ENCODE measurements around the gene PCBP3. TPM values are rescaled to one million over a fixed set of nuclear protein-coding genes. Genes with fewer than 3 reads are reported as not detected.
"Not testable (repeated sequence)": the region's sequence is repeated elsewhere in the genome, so short reads cannot be mapped to it uniquely, and the experiment has no call there.

PCBP3 gene
- polyA plus RNA-seq, 1 donor from 2014 or later = 1.4 TPM

DNA sequence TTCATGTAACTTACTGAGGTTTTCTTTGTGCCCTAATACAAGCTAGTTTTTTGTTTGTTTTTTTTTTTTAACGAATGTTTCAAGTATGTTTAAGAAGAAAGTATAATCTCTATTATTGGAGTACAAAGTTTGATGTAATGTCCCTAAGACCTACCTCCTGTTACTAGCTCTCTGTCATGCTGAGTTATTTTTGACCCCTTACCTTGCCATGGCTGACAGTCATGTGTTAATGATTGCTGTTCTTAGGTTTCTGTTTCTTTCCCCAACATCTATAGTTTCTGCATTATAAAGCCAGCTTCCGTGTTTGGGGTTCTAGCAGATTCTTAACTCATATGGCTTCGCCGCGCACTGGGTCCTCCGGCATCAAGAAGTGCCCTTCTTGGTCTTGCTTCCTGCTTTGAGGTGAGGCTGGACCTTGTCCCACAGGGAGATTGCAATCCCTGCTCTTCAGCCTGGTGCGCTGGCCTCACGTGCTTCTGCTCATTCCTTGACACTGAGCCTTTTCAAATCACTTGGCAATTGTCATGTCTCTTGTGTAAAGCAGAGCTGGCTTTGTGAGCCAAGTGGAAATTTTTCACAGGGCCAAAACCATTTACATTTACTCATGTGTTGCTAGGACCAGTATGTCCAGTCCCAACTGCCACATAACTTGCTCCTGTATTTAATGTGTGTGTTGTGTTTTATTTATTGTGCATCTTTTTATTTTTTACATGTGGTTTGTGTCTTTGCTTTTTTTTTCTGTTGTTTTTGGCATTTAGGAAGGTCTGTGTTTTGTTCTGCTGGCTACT, 203.0 kb downstream of the PCBP3 start:
- Mint-ChIP-seq H3K27me3 (peaks cover 4% of the 10 kb centered on the region), H3K36me3 (no peaks in the 10 kb centered on the region), H3K9me3 (peaks cover under 1 to 11% (median 5%) of the 10 kb centered on the region in 3 donors), H3K4me3 (peak overlapping the region in 1 of 4 donors; percentile 69), H3K4me1 (peaks cover 0 to 1% (median 0%) of the 10 kb centered on the region in 3 donors), H3K27ac (no peak overlapping the region)

- no peaks in the 10 kb centered on the region for H3K36me3 Mint-ChIP-seq
- peaks cover 0 to 3% (median 0%) of the 10 kb centered on the region in 3 donors for H3K4me1 Mint-ChIP-seq
- H3K9me3 Mint-ChIP-seq = peaks cover 0 to 3% (median 0%) of the 10 kb centered on the region in 3 donors
- H3K4me3 Mint-ChIP-seq = no peak overlapping the region
- H3K27me3 Mint-ChIP-seq = peaks cover 4% of the 10 kb centered on the region
- H3K27ac Mint-ChIP-seq = no peak overlapping the region
These were observed 204.3 kb downstream of the PCBP3 start for GRCh38 chr21:45847870-45848269.

DNA sequence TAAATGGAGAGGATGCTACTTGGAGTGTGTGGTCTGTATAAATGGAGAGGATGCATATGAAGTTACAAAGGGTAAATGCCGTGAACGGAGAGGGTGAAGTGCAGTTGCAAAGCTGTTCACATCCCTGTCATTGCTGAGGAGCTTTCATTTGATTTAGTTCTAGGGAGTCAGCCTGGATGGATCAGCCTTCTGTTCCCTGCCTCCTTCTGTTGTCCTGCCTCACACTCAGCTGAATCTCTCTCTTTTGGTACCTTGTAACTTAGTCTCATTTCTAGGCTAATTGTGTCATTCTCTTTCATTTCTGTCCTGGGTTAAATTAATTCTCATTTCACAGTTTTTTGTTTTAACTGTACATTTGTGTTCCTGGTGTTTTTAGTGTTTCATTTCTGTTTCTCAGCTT, 204.8 kb downstream of the PCBP3 start:
- H3K4me1 Mint-ChIP-seq = peaks cover 0 to 3% (median 0%) of the 10 kb centered on the region in 3 donors
- no peak overlapping the region for H3K27ac Mint-ChIP-seq
- peaks cover 0 to 1% (median 0%) of the 10 kb centered on the region in 3 donors for H3K9me3 Mint-ChIP-seq
- H3K36me3 Mint-ChIP-seq = no peaks in the 10 kb centered on the region
- H3K4me3 Mint-ChIP-seq = no peak overlapping the region
- peaks cover 4% of the 10 kb centered on the region for H3K27me3 Mint-ChIP-seq

GRCh38 chr21:45848805-45849204, 205.3 kb downstream of the PCBP3 start:
- H3K27ac Mint-ChIP-seq = no peak overlapping the region
- H3K4me1 Mint-ChIP-seq = peaks cover 0 to 3% (median 0%) of the 10 kb centered on the region in 3 donors
- H3K9me3 Mint-ChIP-seq = peaks cover 0 to 1% (median 0%) of the 10 kb centered on the region in 3 donors
- no peaks in the 10 kb centered on the region for H3K36me3 Mint-ChIP-seq
- peaks cover 4% of the 10 kb centered on the region for H3K27me3 Mint-ChIP-seq
- H3K4me3 Mint-ChIP-seq = no peak overlapping the region

DNA sequence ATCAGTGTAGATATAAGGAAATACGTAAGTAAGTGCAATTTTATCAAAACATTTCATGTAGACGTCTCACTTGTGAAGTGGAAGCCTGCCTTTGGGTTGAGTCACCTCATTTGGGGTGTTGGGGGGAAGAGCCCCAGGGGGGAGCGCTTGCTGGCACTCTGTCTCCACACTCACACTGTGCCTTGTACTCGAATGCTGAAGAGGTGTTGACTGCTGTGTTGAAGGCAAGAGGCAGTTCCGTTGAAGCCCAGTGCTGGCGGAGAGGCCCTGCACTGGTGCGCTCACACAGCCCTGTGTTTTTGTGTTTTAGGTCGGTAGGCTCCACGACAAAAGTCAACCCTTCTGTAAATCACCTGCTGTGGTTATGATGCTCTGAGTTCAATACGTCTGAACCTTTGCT, 206.1 kb downstream of the PCBP3 start:
- Mint-ChIP-seq H3K4me1 (peaks cover 0 to 3% (median 0%) of the 10 kb centered on the region in 3 donors), H3K36me3 (no peaks in the 10 kb centered on the region), H3K27ac (no peak overlapping the region), H3K9me3 (peaks cover 0 to 1% (median 0%) of the 10 kb centered on the region in 3 donors), H3K27me3 (peaks cover 7% of the 10 kb centered on the region), H3K4me3 (no peak overlapping the region)

- Mint-ChIP-seq H3K27me3 (peaks cover 8% of the 10 kb centered on the region), H3K4me1 (peaks cover 0 to 3% (median 0%) of the 10 kb centered on the region in 3 donors), H3K27ac (no peak overlapping the region), H3K9me3 (peaks cover 0 to 1% (median 0%) of the 10 kb centered on the region in 3 donors), H3K36me3 (no peaks in the 10 kb centered on the region), H3K4me3 (no peak overlapping the region)
These were observed 206.7 kb downstream of the PCBP3 start for GRCh38 chr21:45850181-45850580.

- not testable (repeated sequence) for H3K27ac Mint-ChIP-seq, H3K36me3 Mint-ChIP-seq, H3K27me3 Mint-ChIP-seq, H3K4me1 Mint-ChIP-seq, H3K4me3 Mint-ChIP-seq, H3K9me3 Mint-ChIP-seq
These were observed 208.9 kb downstream of the PCBP3 start for GRCh38 chr21:45852386-45852785.

DNA sequence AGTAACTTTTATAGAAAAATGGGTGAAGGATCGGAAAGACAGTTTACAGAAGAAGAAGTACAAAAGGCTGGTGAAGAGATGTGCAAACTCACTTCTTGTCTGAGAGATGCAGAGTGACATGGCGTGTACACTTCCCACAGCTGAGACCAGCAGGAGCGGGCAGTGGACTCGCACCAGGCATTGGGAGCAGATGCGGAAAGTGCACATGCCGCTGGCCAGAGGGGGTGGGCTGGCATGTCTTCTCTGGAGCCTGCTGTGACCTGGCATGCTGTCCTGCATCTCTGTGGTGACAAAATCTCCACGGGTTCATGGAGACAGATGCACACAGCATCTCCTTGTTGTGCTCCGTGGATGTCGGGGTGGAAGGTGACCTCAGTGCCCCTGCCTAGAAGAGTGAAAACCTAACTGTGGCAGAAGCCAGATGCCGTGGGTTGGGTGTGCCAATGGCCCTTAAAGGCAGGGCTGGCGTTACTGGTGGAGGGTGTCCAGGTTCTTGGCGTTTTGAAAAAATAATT, 209.4 kb downstream of the PCBP3 start:
- H3K27ac Mint-ChIP-seq = no peak overlapping the region
- peaks cover 0 to 4% (median 0%) of the 10 kb centered on the region in 3 donors for H3K4me1 Mint-ChIP-seq
- peaks cover 8% of the 10 kb centered on the region for H3K27me3 Mint-ChIP-seq
- no peak overlapping the region for H3K4me3 Mint-ChIP-seq
- peaks cover 0 to 1% (median 0%) of the 10 kb centered on the region in 3 donors for H3K9me3 Mint-ChIP-seq
- H3K36me3 Mint-ChIP-seq = no peaks in the 10 kb centered on the region

DNA sequence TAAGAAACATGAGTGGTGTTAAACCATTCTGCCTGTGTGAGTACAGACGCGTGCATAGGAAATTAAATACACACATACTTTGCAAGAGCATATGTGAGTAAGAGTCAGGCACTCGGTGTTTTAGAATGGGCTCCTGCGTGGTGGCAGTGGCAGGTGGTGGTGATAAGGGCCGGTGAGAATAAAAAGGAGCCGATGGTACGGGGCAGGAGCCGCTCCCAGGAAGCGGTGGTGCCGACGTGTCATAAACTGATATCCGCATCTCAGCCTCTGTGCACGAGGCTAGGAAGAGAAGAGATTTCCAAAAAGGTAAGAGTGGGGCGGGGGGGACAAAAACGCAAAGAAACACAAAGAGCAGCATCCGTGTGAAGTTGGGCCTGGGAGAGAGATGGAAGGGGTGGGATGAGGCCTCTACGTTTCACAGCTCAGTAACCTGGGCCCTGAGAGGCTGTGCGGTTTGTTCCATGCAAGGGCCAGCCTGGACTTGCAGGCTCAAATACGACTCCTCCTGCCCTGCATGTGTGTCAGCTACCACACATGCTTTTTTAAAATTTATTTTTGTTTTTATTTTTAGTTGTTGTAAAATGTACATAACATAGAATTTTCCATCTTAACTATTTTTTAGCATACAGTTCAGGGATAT, 210.3 kb downstream of the PCBP3 start:
- Mint-ChIP-seq H3K4me1 (peaks cover 0 to 5% (median 0%) of the 10 kb centered on the region in 3 donors), H3K27me3 (peaks cover 8% of the 10 kb centered on the region), H3K4me3 (no peak overlapping the region), H3K9me3 (peaks cover 0 to 1% (median 0%) of the 10 kb centered on the region in 3 donors), H3K36me3 (no peaks in the 10 kb centered on the region), H3K27ac (no peak overlapping the region)

- H3K27me3 Mint-ChIP-seq = peaks cover 8% of the 10 kb centered on the region
These were observed 211.2 kb downstream of the PCBP3 start for GRCh38 chr21:45854690-45855247.

GRCh38 chr21:45855248-45855811, 211.8 kb downstream of the PCBP3 start:
- Mint-ChIP-seq H3K36me3 (no peaks in the 10 kb centered on the region), H3K4me1 (peaks cover 0 to 5% (median 0%) of the 10 kb centered on the region in 3 donors), H3K9me3 (peaks cover 0 to 1% (median 0%) of the 10 kb centered on the region in 3 donors), H3K27me3 (peaks cover 6% of the 10 kb centered on the region), H3K4me3 (no peak overlapping the region), H3K27ac (no peak overlapping the region)

More at GRCh38 chr21:45854690-45855247, 211.2 kb downstream of the PCBP3 start:
- no peak overlapping the region for H3K27ac Mint-ChIP-seq
- H3K9me3 Mint-ChIP-seq = peaks cover 0 to 1% (median 0%) of the 10 kb centered on the region in 3 donors
- H3K4me1 Mint-ChIP-seq = peaks cover 0 to 5% (median 0%) of the 10 kb centered on the region in 3 donors
- peak overlapping the region in 1 of 4 donors; percentile 13 for H3K4me3 Mint-ChIP-seq
- H3K36me3 Mint-ChIP-seq = no peaks in the 10 kb centered on the region

DNA sequence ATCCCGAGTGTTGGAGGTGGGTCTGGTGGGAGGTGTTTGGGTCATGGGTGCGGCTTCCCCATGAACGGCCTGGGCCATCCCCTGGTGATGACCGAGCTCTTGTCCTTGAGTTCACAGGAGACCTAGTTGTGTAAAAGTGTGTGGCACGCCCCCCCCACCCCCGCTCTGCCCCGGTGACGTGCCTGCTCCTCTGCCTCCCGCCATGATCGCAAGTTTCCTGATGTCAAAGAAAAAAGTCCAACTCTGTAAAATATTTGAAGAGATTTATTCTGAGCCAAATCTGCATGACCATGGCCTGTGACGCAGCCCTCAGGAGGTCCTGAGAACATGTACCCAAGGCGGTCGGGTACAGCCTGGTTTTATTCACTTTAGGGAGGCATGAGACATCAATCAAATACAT, 212.9 kb downstream of the PCBP3 start:
- no peak overlapping the region for H3K4me3 Mint-ChIP-seq
- H3K27ac Mint-ChIP-seq = no peak overlapping the region
- no peaks in the 10 kb centered on the region for H3K36me3 Mint-ChIP-seq
- H3K9me3 Mint-ChIP-seq = no peaks in the 10 kb centered on the region
- peaks cover 0 to 5% (median 0%) of the 10 kb centered on the region in 3 donors for H3K4me1 Mint-ChIP-seq
- H3K27me3 Mint-ChIP-seq = peaks cover 5% of the 10 kb centered on the region

- H3K27ac Mint-ChIP-seq = no peak overlapping the region
- no peak overlapping the region for H3K4me3 Mint-ChIP-seq
- no peaks in the 10 kb centered on the region for H3K9me3 Mint-ChIP-seq
- peaks cover 5% of the 10 kb centered on the region for H3K27me3 Mint-ChIP-seq
- H3K36me3 Mint-ChIP-seq = no peaks in the 10 kb centered on the region
- H3K4me1 Mint-ChIP-seq = peaks cover 0 to 2% (median 0%) of the 10 kb centered on the region in 3 donors
These were observed 213.4 kb downstream of the PCBP3 start for GRCh38 chr21:45856906-45857305.

DNA sequence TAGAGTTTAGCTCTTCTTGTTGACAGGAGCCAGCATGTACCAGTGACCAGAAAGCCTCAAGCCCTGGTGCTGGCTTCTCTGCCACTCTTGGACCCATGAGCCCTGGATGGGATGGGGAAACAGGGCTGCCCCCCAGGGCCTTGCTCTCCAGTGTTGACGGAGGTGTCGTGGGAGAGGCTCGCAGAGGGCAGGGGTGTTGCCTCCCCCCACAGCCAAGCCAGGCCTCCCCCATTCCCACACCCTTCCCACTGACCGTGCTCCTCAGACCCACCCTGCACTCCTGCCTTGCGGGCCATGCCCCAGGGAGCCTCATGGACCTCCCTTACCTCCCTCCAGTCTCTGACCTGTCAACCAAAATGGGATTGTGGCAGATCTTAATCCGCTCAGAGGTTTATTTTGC, 214.2 kb downstream of the PCBP3 start:
- Mint-ChIP-seq H3K9me3 (no peaks in the 10 kb centered on the region), H3K36me3 (no peaks in the 10 kb centered on the region), H3K27ac (no peak overlapping the region)

DNA sequence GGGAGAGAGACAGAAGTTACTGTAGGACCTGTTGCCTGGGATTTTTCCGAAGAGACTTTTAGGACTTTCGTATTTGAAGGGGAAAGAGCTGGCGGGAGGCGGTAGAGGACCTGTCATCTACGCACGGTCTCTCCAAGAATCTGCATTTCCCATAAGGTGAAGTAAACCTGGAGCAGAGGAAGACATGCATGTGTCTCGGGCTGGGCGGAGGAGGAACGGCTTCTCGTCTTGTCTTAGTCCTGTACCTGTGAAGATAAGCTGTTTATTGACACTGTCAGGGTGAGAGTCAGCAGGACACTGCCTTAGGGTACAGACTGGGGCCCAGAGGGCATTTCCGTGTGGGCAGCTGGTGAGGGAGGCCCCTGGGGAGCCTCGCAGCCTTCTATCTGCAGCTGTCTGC, 214.7 kb downstream of the PCBP3 start:
- Mint-ChIP-seq H3K4me1 (peaks cover 0 to 5% (median 3%) of the 10 kb centered on the region in 3 donors), H3K9me3 (no peaks in the 10 kb centered on the region), H3K36me3 (no peaks in the 10 kb centered on the region), H3K27ac (no peak overlapping the region), H3K4me3 (no peak overlapping the region), H3K27me3 (peaks cover 5% of the 10 kb centered on the region)

More for the DNA sequence above, 214.2 kb downstream of the PCBP3 start:
- peaks cover 5% of the 10 kb centered on the region for H3K27me3 Mint-ChIP-seq
- no peak overlapping the region for H3K4me3 Mint-ChIP-seq
- H3K4me1 Mint-ChIP-seq = peaks cover 0 to 3% (median 3%) of the 10 kb centered on the region in 3 donors
